ENCODE measurements around the gene LRRC37A3. TPM values are rescaled to one million over a fixed set of nuclear protein-coding genes. Genes with fewer than 3 reads are reported as not detected.

Gene LRRC37A3
- total RNA-seq, 1 experiment from 2014 or later = 7.7 TPM

- TF ChIP-seq ELF1 (IDR thresholded peaks at IDR 0.05; ENCODE audit: borderline replicate concordance, low read depth) (no peak), SRF (IDR thresholded peaks at IDR 0.05; ENCODE audit: low read depth) (no peak), SP1 (IDR thresholded peaks at IDR 0.05; ENCODE audit: low read depth) (no peak), FOSL1 (IDR thresholded peaks at IDR 0.05; ENCODE audit: low read depth) (no peak), EGR1 (IDR thresholded peaks at IDR 0.05; ENCODE audit: low read depth) (no peak), ATF3 (IDR thresholded peaks at IDR 0.05) (no peak), POLR2A (IDR thresholded peaks at IDR 0.05; ENCODE audit: borderline replicate concordance, extremely low read depth, insufficient read depth, insufficient read length) (no peak), TCF7L2 (IDR thresholded peaks at IDR 0.05; ENCODE audit: borderline replicate concordance, extremely low read depth, insufficient read depth, insufficient read length) (no peak), POLR2AphosphoS5 (IDR thresholded peaks at IDR 0.05; ENCODE audit: low read depth, low read length) (no peak), CTCF (IDR thresholded peaks at IDR 0.05 in 2 of 3, conservative IDR thresholded peaks at IDR 0.05 in 1 of 3; ENCODE audit: borderline replicate concordance in 1 of 3, insufficient read depth in 1 of 3, low read depth in 2 of 3, low read length in 2 of 3) (no peak), ZFX (IDR thresholded peaks at IDR 0.05) (no peak), EZH2phosphoT487 (IDR thresholded peaks at IDR 0.05; ENCODE audit: borderline replicate concordance) (no peak), ZNF274 (IDR thresholded peaks at IDR 0.05; ENCODE audit: low read depth, low read length) (no peak), RAD21 (IDR thresholded peaks at IDR 0.05; ENCODE audit: low read depth) (no peak), YY1 (IDR thresholded peaks at IDR 0.05; ENCODE audit: extremely low read depth, insufficient replicate concordance, low read depth, low read length) (no peak), REST (IDR thresholded peaks at IDR 0.05; ENCODE audit: low read depth) (no peak), EZH2 (IDR thresholded peaks at IDR 0.05) (no peak), CBX3 (IDR thresholded peaks at IDR 0.05; ENCODE audit: low read depth) (no peak), JUND (IDR thresholded peaks at IDR 0.05) (no peak)
- TF ChIP-seq, protein P1, sequence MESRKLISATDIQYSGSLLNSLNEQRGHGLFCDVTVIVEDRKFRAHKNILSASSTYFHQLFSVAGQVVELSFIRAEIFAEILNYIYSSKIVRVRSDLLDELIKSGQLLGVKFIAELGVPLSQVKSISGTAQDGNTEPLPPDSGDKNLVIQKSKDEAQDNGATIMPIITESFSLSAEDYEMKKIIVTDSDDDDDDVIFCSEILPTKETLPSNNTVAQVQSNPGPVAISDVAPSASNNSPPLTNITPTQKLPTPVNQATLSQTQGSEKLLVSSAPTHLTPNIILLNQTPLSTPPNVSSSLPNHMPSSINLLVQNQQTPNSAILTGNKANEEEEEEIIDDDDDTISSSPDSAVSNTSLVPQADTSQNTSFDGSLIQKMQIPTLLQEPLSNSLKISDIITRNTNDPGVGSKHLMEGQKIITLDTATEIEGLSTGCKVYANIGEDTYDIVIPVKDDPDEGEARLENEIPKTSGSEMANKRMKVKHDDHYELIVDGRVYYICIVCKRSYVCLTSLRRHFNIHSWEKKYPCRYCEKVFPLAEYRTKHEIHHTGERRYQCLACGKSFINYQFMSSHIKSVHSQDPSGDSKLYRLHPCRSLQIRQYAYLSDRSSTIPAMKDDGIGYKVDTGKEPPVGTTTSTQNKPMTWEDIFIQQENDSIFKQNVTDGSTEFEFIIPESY (IDR thresholded peaks at IDR 0.05; ENCODE audit: extremely low read depth, insufficient replicate concordance, low read length) = no peak
- CTCF ChIA-PET = no interaction called here
- RAD21 ChIA-PET (ENCODE audit: low non-redundant PET in 1 of 2, low total read pairs in 2 of 2, uncharacterized antibody in 2 of 2, unreplicated experiment in 2 of 2) = no interaction called here
- H3K36me3 ChIP-seq (ENCODE audit: control insufficient read depth in 1 of 2, insufficient read depth in 2 of 2, low read length in 2 of 2) = no peaks in the 10 kb centered on the region
- BruUV-seq (replicated peaks) = no TSS peak
- no peaks in the 10 kb centered on the region for H3K9me2 ChIP-seq (ENCODE audit: insufficient read depth)
- H3K27me3 ChIP-seq (ENCODE audit: insufficient read depth, low read length) = no peaks in the 10 kb centered on the region
- POLR2A ChIA-PET = no interaction called here
- no peak overlapping the region for H3K27ac ChIP-seq (ENCODE audit: low read depth, low read length)
- H3K4me1 ChIP-seq (ENCODE audit: control insufficient read depth in 1 of 2, insufficient read depth in 2 of 2, low read length in 2 of 2) = peaks cover 0 to 12% of the 10 kb centered on the region in 2 experiments; a peak in 2 of 4 replicates
- ATAC-seq (no peak), DNase-seq (ENCODE audit: low read depth, low spot score) (no peak)
- intact Hi-C loops (cut with micrococcal nuclease) = loop anchor here (5.0 to 10.0 kb wide), 2 partner anchors 91 to 159 kb away; no protein-coding TSS in a partner anchor
- H4K20me1 ChIP-seq (ENCODE audit: insufficient read depth) = no peaks in the 10 kb centered on the region
- H3K9me3 ChIP-seq (ENCODE audit: control insufficient read depth in 1 of 2, insufficient read depth in 1 of 2, low read depth in 1 of 2, low read length in 2 of 2) = no peaks in the 10 kb centered on the region
- H3K4me2 ChIP-seq (ENCODE audit: low read length) = no peak overlapping the region
- no peak overlapping the region for H3K4me3 ChIP-seq (replicated peaks in 1 of 2; ENCODE audit: low read depth in 1 of 2, low read length in 2 of 2)
- no peak overlapping the region for H2AFZ ChIP-seq (ENCODE audit: low read depth, low read length, poor library complexity, severe bottlenecking)
- no peak overlapping the region for H3K9ac ChIP-seq (ENCODE audit: low read length)
- no peaks in the 10 kb centered on the region for H3K79me2 ChIP-seq (ENCODE audit: insufficient read depth, low read length)
Observed at GRCh38 chr17:64936117-64936516, 16.8 kb upstream of the LRRC37A3 start.

Measured in HCT116 (cell line).